A673 (cell line): ENCODE data around the gene ZBTB20.

Experiments used
- EZH2 ChIP-seq: fragments of 200-600 bp; sonication (generic); IDR thresholded peaks from 2 replicates; pipeline ENCODE4 v1.6.1; 2017; ENCODE audit warnings: borderline replicate concordance, low read depth, mild to moderate bottlenecking, mixed read lengths, antibody characterized with exemption, low read length; ENCODE audit not compliant: poor library complexity, severe bottlenecking
- TF ChIP-seq, protein P1 (sequence below): fragments of 300-800, 200-600 bp; sonication (generic); conservative IDR thresholded peaks from 2 replicates; pipeline ENCODE4 v1.5.1; 2017; ENCODE audit warnings: low read depth, mild to moderate bottlenecking, antibody characterized with exemption, low read length, moderate library complexity, mixed read lengths

DNA sequence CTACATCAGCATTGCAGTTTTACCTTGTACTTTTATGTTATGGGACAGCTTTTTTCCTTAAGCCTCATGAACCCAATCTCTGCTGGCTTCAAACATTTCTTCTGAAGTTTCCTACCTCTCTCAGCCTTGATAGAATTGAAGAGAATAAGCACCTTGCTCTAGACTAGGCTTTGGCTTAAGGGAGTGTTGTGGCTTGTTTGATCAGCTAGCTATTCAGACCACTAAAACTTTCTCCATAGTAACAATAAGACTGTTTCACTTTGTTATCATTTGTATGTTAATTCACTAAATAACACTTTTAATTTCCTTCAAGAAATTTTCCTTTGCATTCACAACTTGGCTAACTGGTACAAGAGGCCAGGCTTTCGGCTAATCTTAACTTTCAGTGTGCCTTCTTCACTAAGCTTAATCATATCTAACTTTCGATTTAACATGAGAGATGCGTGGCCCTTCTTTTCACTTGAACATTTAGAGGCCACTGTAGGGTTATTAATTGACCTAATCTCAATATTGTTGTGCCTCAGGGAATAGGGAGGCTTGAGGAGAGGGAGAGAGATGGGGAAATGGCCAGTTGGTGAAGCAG, 861.3 kb downstream of the ZBTB20 start:
- TF ChIP-seq, protein P1, sequence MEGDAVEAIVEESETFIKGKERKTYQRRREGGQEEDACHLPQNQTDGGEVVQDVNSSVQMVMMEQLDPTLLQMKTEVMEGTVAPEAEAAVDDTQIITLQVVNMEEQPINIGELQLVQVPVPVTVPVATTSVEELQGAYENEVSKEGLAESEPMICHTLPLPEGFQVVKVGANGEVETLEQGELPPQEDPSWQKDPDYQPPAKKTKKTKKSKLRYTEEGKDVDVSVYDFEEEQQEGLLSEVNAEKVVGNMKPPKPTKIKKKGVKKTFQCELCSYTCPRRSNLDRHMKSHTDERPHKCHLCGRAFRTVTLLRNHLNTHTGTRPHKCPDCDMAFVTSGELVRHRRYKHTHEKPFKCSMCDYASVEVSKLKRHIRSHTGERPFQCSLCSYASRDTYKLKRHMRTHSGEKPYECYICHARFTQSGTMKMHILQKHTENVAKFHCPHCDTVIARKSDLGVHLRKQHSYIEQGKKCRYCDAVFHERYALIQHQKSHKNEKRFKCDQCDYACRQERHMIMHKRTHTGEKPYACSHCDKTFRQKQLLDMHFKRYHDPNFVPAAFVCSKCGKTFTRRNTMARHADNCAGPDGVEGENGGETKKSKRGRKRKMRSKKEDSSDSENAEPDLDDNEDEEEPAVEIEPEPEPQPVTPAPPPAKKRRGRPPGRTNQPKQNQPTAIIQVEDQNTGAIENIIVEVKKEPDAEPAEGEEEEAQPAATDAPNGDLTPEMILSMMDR, result no peak
- TF ChIP-seq EZH2, result no peak
